Gastrocnemius medialis (tissue), 4 donors: ENCODE results near the gene PALLD. TPM values are rescaled to one million over a fixed set of nuclear protein-coding genes. Genes with fewer than 3 reads are reported as not detected.
A peak's percentile ranks its signal among the peaks of the same experiment; 100 is the strongest.

ENCODE experiments used
- ATAC-seq, 2 donors: fragments of 150-250 bp; one replicate each; pipeline ENCODE4 v1.9.1; 2016
- DNase-seq, 2 donors: peaks; one replicate each; pipeline ENCODE4 v3.0.0-alpha.2; 2019
- H3K27ac ChIP-seq, 4 donors: fragments of 200-600 bp; sonication (generic); 1 replicate in 1 of 4; 2 replicates in 3 of 4; pipeline ENCODE4 v1.5.1; 2016 to 2018; ENCODE audit warnings: mild to moderate bottlenecking in 2 of 4, moderate library complexity in 1 of 4
- H3K27me3 ChIP-seq, 3 donors: fragments of 200-600 bp; sonication (generic) in 2 of 3; 1 replicate in 1 of 3; 2 replicates in 2 of 3; pipeline versions ENCODE4 v1.5.1 to v1.6.0; 2016 to 2019; ENCODE audit warnings: mild to moderate bottlenecking in 1 of 3, moderate library complexity in 1 of 3
- H3K36me3 ChIP-seq, 2 donors: fragments of 200-600 bp; sonication (generic) in 1 of 2; one replicate each; pipeline ENCODE4 v1.5.1; 2017 to 2018
- H3K4me1 ChIP-seq, 2 donors: fragments of 200-600 bp; sonication (generic) in 1 of 2; one replicate each; pipeline ENCODE4 v1.5.1; 2016 to 2017; ENCODE audit warnings: mild to moderate bottlenecking in 2 of 2
- H3K4me3 ChIP-seq, 4 donors: fragments of 200-600 bp; sonication (generic) in 3 of 4; 1 replicate in 1 of 4; 2 replicates in 3 of 4; pipeline ENCODE4 v1.5.1; 2016 to 2019; ENCODE audit warnings: mild to moderate bottlenecking in 2 of 4
- H3K9me3 ChIP-seq, 3 donors: fragments of 200-600 bp; sonication (generic) in 2 of 3; 1 replicate in 1 of 3; 2 replicates in 2 of 3; pipeline ENCODE4 v1.5.1; 2016 to 2019
- POLR2A ChIP-seq, 2 donors: fragments of 450-650 bp; IDR thresholded peaks; one replicate each; pipeline ENCODE4 v1.6.1; 2017; ENCODE audit warnings: antibody characterized with exemption in 2 of 2, mild to moderate bottlenecking in 2 of 2, moderate library complexity in 2 of 2
- in situ Hi-C, 4 donors: fragments of 200-750 bp; cut with MboI; loops; one replicate each; pipeline versions ENCODE4 v1.15.0 to v1.8.0; 2017; ENCODE audit warnings: low sequenced_read_pairs in 4 of 4
- intact Hi-C: fragments of 100-400 bp; cut with DNase I; formaldehyde crosslinking; loops from one replicate; pipeline ENCODE4 v1.15.1; 2023; ENCODE audit warnings: low total_unique reads
- total RNA-seq, 4 donors: library from RNA; depleted of rRNA; stranded (reverse); fragments of >200 nt; gene quantifications; one replicate each; pipeline versions ENCODE4 v1.1.0 to v1.2.3, GENCODE V29; 2016
- TF ChIP-seq, protein P1 (sequence below), 5 experiments: fragments of 450-650 bp in 3 of 5; fragments of 200-600 bp in 2 of 5; sonication (generic) in 2 of 5; IDR thresholded peaks in 4 of 5; conservative IDR thresholded peaks in 1 of 5; 1 replicate in 4 of 5; 2 replicates in 1 of 5; pipeline ENCODE4 v1.5.1; 2016 to 2019; ENCODE audit warnings: antibody characterized with exemption in 5 of 5, mild to moderate bottlenecking in 3 of 5, moderate library complexity in 3 of 5

PALLD gene
- total RNA-seq, 4 donors from 2014 or later, result 165 to 439 (median 319) TPM

DNA sequence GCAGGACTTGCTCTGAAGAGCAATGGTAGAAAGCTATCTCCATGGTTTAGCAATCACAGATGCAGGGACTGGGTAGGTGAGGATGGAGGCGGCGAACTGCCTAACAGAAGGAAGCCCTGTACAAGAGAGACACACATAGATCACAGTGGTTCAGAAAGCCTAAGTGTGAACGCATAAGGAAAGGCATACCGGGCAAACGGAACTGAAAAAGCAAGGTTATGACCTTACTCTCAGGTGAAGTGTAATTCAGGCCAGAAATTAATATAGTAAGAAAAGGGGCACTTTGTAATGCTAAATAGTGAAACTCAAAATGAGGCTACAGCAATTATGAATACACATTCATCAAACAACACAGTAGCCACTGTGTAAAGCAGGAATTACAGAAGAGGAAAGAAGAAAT is 126.6 kb downstream of the PALLD start:
- no peak overlapping the region for H3K27ac ChIP-seq

DNA sequence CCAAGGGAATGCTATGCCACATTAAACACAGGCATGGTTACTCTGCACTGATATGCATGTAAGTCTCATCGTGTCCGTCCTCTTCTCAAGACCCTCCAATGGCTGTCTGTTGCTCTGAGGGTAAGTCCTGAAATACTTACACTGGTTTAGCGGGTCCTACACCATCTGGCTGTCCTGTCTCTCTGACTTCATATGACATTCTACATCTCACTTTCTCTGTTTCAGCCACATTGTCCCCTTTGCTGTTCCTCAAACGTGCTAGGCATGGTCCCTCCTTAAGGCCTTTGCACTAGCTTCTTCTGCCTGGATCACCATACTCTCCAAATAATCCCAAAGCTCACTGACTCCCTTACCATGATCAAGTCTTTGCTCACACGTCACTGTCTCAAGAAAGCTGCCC is 131.4 kb downstream of the PALLD start:
- intact Hi-C loops, result no loop called here
- H3K27me3 ChIP-seq, result no peaks in the 10 kb centered on the region
- H3K9me3 ChIP-seq, result no peaks in the 10 kb centered on the region
- in situ Hi-C loops, result no loop called here
- TF ChIP-seq, protein P1, sequence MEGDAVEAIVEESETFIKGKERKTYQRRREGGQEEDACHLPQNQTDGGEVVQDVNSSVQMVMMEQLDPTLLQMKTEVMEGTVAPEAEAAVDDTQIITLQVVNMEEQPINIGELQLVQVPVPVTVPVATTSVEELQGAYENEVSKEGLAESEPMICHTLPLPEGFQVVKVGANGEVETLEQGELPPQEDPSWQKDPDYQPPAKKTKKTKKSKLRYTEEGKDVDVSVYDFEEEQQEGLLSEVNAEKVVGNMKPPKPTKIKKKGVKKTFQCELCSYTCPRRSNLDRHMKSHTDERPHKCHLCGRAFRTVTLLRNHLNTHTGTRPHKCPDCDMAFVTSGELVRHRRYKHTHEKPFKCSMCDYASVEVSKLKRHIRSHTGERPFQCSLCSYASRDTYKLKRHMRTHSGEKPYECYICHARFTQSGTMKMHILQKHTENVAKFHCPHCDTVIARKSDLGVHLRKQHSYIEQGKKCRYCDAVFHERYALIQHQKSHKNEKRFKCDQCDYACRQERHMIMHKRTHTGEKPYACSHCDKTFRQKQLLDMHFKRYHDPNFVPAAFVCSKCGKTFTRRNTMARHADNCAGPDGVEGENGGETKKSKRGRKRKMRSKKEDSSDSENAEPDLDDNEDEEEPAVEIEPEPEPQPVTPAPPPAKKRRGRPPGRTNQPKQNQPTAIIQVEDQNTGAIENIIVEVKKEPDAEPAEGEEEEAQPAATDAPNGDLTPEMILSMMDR (IDR thresholded peaks at IDR 0.05 in 4 of 5, conservative IDR thresholded peaks at IDR 0.05 in 1 of 5), result no peak
- TF ChIP-seq POLR2A (IDR thresholded peaks at IDR 0.05), result no peak
- peaks cover 11 to 24% of the 10 kb centered on the region in 2 donors for H3K4me1 ChIP-seq
- ATAC-seq, result no peak
- DNase-seq, result no peak
- H3K4me3 ChIP-seq, result no peak overlapping the region
- H3K27ac ChIP-seq, result peak overlapping the region in 1 of 4 donors; percentile 89
- H3K36me3 ChIP-seq, result no peaks in the 10 kb centered on the region

More for the DNA sequence above, 126.6 kb downstream of the PALLD start:
- H3K4me1 ChIP-seq, result peaks cover 5 to 6% of the 10 kb centered on the region in 2 donors
- intact Hi-C loops (no loop called here), in situ Hi-C loops (no loop called here)
- no peaks in the 10 kb centered on the region for H3K9me3 ChIP-seq
- ATAC-seq, result no peak
- no peaks in the 10 kb centered on the region for H3K36me3 ChIP-seq
- no peak overlapping the region for H3K4me3 ChIP-seq
- H3K27me3 ChIP-seq, result no peaks in the 10 kb centered on the region
- DNase-seq, result no peak
- no peak for TF ChIP-seq POLR2A (IDR thresholded peaks at IDR 0.05)
- TF ChIP-seq, protein P1 (IDR thresholded peaks at IDR 0.05 in 4 of 5, conservative IDR thresholded peaks at IDR 0.05 in 1 of 5), result no peak

DNA sequence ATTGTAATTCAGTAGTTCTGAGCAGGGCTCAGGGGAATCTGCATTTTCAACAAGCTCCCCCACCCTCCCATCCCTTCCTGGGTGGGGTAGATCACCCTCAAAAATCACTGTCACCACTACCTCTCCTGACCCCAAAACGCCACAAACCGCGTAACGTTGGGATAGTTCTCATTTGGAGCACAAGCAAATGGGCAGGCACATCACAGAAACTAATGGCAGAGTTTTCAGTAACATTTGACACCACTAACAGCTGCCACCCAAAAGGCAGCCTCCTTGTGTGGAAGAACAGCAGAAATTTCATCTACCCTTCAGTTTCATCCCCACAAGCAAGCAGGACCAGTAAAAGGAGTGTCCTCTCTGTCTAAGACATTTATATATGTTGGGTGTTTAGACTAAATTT is 132.7 kb downstream of the PALLD start:
- ATAC-seq (no peak), DNase-seq (no peak)
- Histone ChIP-seq H3K36me3 (no peaks in the 10 kb centered on the region), H3K4me3 (no peak overlapping the region), H3K9me3 (no peaks in the 10 kb centered on the region), H3K4me1 (peaks cover 20 to 36% of the 10 kb centered on the region in 2 donors), H3K27ac (peak overlapping the region; percentile 24 to 89 (median 60)), H3K27me3 (no peaks in the 10 kb centered on the region)
- TF ChIP-seq, protein P1 (IDR thresholded peaks at IDR 0.05 in 4 of 5, conservative IDR thresholded peaks at IDR 0.05 in 1 of 5), result no peak
- TF ChIP-seq POLR2A (IDR thresholded peaks at IDR 0.05), result no peak
- in situ Hi-C loops (no loop called here), intact Hi-C loops (no loop called here)

DNA sequence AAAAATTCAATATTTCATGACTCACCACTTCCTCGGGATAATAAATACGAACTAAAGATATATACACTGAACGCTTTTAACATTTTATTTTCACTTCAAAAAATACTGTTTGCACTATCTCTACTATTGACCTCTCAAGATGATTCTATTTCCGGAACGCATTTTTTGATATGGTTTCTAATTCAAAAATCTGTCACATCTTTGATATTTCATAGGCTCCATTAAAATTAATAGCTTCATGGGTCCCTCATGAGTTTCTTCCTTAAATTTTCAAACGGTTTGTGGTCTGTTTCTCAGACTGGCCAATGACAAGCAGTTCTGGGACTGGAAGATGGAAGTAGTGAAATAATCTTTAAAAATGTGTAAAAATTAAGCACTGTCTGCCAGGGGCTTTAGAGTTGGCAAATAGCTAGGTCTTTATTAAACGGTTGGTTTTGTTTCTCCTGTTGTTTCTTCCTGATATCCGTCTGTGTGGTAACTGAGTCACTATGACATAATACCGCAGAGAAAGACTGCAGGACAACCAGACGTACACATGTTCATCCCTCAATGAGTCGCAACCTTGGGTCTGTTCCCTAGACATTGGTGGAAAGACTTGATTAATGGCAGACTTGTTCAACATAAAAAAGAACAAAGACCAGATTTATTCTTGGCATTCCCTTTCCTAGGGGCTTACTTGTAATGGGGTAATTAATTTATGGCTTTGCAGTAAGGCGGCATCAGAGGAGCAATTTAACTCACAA is 133.8 kb downstream of the PALLD start:
- H3K27me3 ChIP-seq, result no peaks in the 10 kb centered on the region
- intact Hi-C loops (loop anchor here (5.0 kb wide), 2 partner anchors 77 to 118 kb away; no protein-coding TSS in a partner anchor), in situ Hi-C loops (no loop called here)
- no peak for DNase-seq
- peaks cover 28 to 42% of the 10 kb centered on the region in 2 donors for H3K4me1 ChIP-seq
- no peaks in the 10 kb centered on the region for H3K36me3 ChIP-seq
- no peak for ATAC-seq
- H3K27ac ChIP-seq, result peak overlapping the region; percentile 77 to 89 (median 82)
- TF ChIP-seq, protein P1 (IDR thresholded peaks at IDR 0.05 in 4 of 5, conservative IDR thresholded peaks at IDR 0.05 in 1 of 5), result no peak
- TF ChIP-seq POLR2A (IDR thresholded peaks at IDR 0.05), result no peak
- H3K9me3 ChIP-seq, result no peaks in the 10 kb centered on the region
- H3K4me3 ChIP-seq, result peak overlapping the region; percentile 78 to 86 (median 79)
